K562 (cell line): ENCODE data around the gene IDH2. TPM values are rescaled to one million over a fixed set of nuclear protein-coding genes. Genes with fewer than 3 reads are reported as not detected.

ENCODE experiments used
- CBFA2T2 ChIP-seq: fragments of 450-650 bp; conservative IDR thresholded peaks from 2 replicates; pipeline ENCODE4 v1.6.1; 2017; ENCODE audit warnings: mild to moderate bottlenecking
- DIDO1 ChIP-seq: fragments of 450-650 bp; IDR thresholded peaks from 2 replicates; pipeline ENCODE4 v1.6.1; 2016; ENCODE audit warnings: low read depth, missing biosample characterization, missing genetic modification characterization
- DPF2 ChIP-seq: fragments of 450-650 bp; IDR thresholded peaks from 2 replicates; pipeline ENCODE4 v1.6.1; 2016
- ESRRA ChIP-seq: fragments of 450-650 bp; IDR thresholded peaks from 2 replicates; pipeline ENCODE4 v1.6.1; 2014; ENCODE audit warnings: low read depth, mild to moderate bottlenecking, moderate library complexity, borderline replicate concordance
- ETV1 ChIP-seq: fragments of 450-650 bp; conservative IDR thresholded peaks from 2 replicates; pipeline ENCODE4 v1.6.1; 2016; ENCODE audit warnings: missing genetic modification characterization, control low read depth, low read depth, missing compliant biosample characterization
- FOXJ2 ChIP-seq: fragments of 200-800 bp; sonication (Bioruptor generic); IDR thresholded peaks from 2 replicates; pipeline ENCODE4 v1.6.1; 2016; ENCODE audit warnings: missing genetic modification characterization, missing compliant biosample characterization
- HCFC1 ChIP-seq: IDR thresholded peaks from 2 replicates; pipeline ENCODE4 v1.6.1; 2012; ENCODE audit warnings: low read depth, low read length, improper control_type of control experiment
- KDM1A ChIP-seq, 2 experiments: fragments of 450-650 bp; IDR thresholded peaks; 2 replicates each; pipeline ENCODE4 v1.6.1; 2016; ENCODE audit warnings: mild to moderate bottlenecking in 2 of 2
- NCOA1 ChIP-seq: fragments of 450-650 bp; IDR thresholded peaks from 2 replicates; pipeline ENCODE4 v1.6.1; 2016; ENCODE audit warnings: low read depth
- NCOR1 ChIP-seq: fragments of 450-650 bp; IDR thresholded peaks from 2 replicates; pipeline ENCODE4 v1.6.1; 2016; ENCODE audit warnings: mild to moderate bottlenecking, moderate library complexity
- NEUROD1 ChIP-seq: fragments of 150-350 bp; IDR thresholded peaks from 2 replicates; pipeline ENCODE4 v1.6.1; 2014; ENCODE audit warnings: borderline replicate concordance, low read length, low read depth; ENCODE audit not compliant: partially characterized antibody
- PHF20 ChIP-seq: fragments of 450-650 bp; IDR thresholded peaks from 2 replicates; pipeline ENCODE4 v1.6.1; 2018; ENCODE audit not compliant: partially characterized antibody
- SMARCE1 ChIP-seq: fragments of 450-650 bp; IDR thresholded peaks from 2 replicates; pipeline ENCODE4 v1.7.1; 2016; ENCODE audit warnings: mild to moderate bottlenecking
- SOX6 ChIP-seq: fragments of 450-650 bp; IDR thresholded peaks from 2 replicates; pipeline ENCODE4 v1.6.1; 2014; ENCODE audit warnings: mild to moderate bottlenecking
- TOE1 ChIP-seq, 2 experiments: fragments of 450-650 bp in 1 of 2; sonication (generic) in 1 of 2; formaldehyde crosslinking in 1 of 2; IDR thresholded peaks; 2 replicates each; pipeline versions ENCODE4 v1.7.1 to v1.8.0; 2016 to 2022; ENCODE audit warnings: borderline replicate concordance in 2 of 2, mild to moderate bottlenecking in 2 of 2, antibody characterized with exemption in 1 of 2, inconsistent platforms in 1 of 2, low read depth in 1 of 2, missing genetic modification reagents in 1 of 2, moderate library complexity in 1 of 2
- polyA plus RNA-seq, 8 experiments: library from polyadenylated mRNA; depleted of rRNA in 4 of 8; stranded (reverse) in 5 of 8; unstranded in 3 of 8; fragments of >200 nt; fragmentation: Nextera tagmentation in 2 of 8; fragmentation: Illumina TruSeq in 1 of 8; extraction: Ambion mirVana in 2 of 8; extraction: Trizol in 1 of 8; gene quantifications; 2 replicates each; pipeline versions ENCODE4 v1.2.1 to v1.2.3, GENCODE V29; 2011 to 2014; ENCODE audit warnings: inconsistent platforms in 1 of 8, missing spikeins in 1 of 8
- total RNA-seq, 7 experiments: library from RNA; depleted of rRNA in 6 of 7; stranded (reverse); fragments of >200 nt in 6 of 7; fragmentation: Illumina TruSeq in 2 of 7; extraction: Trizol in 2 of 7; gene quantifications; 2 replicates each; pipeline versions ENCODE4 v1.2.1 to v1.2.3, GENCODE V29; 2011 to 2021; ENCODE audit warnings: low replicate concordance in 1 of 7
- TF ChIP-seq, protein P1 (sequence below): fragments of 450-650 bp; IDR thresholded peaks from 2 replicates; pipeline ENCODE4 v1.7.1; 2018; ENCODE audit warnings: mild to moderate bottlenecking, low read depth; ENCODE audit not compliant: partially characterized antibody
- TF ChIP-seq, protein P2 (sequence below): fragments of 450-650 bp; formaldehyde crosslinking; IDR thresholded peaks from 2 replicates; pipeline ENCODE4 v1.4.0; 2020; ENCODE audit warnings: mild to moderate bottlenecking, moderate library complexity
- TF ChIP-seq, protein P3 (sequence below): fragments of 250-450 bp; sonication (Bioruptor Pico); IDR thresholded peaks from 2 replicates; pipeline ENCODE4 v1.8.0; 2022; ENCODE audit warnings: inconsistent platforms
- TF ChIP-seq, protein P4 (sequence below): fragments of 450-650 bp; formaldehyde crosslinking; conservative IDR thresholded peaks from 2 replicates; pipeline ENCODE4 v1.4.0; 2022; ENCODE audit warnings: mild to moderate bottlenecking, missing genetic modification characterization
- TF ChIP-seq, protein P5 (sequence below), 3 experiments: fragments of 200-800 bp in 1 of 3; sonication (Bioruptor generic) in 1 of 3; sonication (generic) in 1 of 3; formaldehyde crosslinking in 1 of 3; IDR thresholded peaks; 2 replicates each; pipeline versions ENCODE4 v1.6.1 to v1.8.0; 2016 to 2022; ENCODE audit warnings: mild to moderate bottlenecking in 2 of 3, missing compliant biosample characterization in 2 of 3, missing genetic modification characterization in 2 of 3, missing genetic modification reagents in 1 of 3

The IDH2 gene
- total and polyA plus RNA-seq, 9 of the 15 experiments (the other 6 are each of a cell fraction or from before 2014, with no cell fraction given) = 0.70 to 99.9 (median 59.2) TPM

DNA sequence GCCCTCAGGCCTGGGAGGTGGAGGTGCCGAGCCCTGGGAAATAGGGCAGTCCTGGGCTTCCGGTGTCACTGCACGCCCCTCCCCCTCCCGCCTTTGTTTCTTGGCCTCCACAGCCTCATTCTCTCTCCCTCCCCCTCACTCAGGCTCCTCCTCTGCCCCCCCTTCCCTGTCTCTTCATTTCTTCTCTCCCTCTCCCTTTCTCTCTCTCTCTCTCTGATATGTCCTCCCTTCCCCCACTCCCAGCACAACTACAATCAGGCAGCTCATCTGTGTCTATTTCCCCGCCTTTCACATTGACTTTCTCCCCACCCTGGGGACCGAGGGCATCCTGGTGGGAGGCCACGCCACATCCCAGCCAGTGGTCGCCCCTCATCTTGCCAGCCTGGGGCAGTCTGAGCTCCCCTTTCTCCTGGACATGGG lies 40.2 kb downstream of the IDH2 start (continued):
- TF ChIP-seq, protein P1, sequence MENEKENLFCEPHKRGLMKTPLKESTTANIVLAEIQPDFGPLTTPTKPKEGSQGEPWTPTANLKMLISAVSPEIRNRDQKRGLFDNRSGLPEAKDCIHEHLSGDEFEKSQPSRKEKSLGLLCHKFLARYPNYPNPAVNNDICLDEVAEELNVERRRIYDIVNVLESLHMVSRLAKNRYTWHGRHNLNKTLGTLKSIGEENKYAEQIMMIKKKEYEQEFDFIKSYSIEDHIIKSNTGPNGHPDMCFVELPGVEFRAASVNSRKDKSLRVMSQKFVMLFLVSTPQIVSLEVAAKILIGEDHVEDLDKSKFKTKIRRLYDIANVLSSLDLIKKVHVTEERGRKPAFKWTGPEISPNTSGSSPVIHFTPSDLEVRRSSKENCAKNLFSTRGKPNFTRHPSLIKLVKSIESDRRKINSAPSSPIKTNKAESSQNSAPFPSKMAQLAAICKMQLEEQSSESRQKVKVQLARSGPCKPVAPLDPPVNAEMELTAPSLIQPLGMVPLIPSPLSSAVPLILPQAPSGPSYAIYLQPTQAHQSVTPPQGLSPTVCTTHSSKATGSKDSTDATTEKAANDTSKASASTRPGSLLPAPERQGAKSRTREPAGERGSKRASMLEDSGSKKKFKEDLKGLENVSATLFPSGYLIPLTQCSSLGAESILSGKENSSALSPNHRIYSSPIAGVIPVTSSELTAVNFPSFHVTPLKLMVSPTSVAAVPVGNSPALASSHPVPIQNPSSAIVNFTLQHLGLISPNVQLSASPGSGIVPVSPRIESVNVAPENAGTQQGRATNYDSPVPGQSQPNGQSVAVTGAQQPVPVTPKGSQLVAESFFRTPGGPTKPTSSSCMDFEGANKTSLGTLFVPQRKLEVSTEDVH = peak; percentile 69
- TF ChIP-seq, protein P2, sequence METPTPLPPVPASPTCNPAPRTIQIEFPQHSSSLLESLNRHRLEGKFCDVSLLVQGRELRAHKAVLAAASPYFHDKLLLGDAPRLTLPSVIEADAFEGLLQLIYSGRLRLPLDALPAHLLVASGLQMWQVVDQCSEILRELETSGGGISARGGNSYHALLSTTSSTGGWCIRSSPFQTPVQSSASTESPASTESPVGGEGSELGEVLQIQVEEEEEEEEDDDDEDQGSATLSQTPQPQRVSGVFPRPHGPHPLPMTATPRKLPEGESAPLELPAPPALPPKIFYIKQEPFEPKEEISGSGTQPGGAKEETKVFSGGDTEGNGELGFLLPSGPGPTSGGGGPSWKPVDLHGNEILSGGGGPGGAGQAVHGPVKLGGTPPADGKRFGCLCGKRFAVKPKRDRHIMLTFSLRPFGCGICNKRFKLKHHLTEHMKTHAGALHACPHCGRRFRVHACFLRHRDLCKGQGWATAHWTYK = no peak
- TF ChIP-seq, protein P3, sequence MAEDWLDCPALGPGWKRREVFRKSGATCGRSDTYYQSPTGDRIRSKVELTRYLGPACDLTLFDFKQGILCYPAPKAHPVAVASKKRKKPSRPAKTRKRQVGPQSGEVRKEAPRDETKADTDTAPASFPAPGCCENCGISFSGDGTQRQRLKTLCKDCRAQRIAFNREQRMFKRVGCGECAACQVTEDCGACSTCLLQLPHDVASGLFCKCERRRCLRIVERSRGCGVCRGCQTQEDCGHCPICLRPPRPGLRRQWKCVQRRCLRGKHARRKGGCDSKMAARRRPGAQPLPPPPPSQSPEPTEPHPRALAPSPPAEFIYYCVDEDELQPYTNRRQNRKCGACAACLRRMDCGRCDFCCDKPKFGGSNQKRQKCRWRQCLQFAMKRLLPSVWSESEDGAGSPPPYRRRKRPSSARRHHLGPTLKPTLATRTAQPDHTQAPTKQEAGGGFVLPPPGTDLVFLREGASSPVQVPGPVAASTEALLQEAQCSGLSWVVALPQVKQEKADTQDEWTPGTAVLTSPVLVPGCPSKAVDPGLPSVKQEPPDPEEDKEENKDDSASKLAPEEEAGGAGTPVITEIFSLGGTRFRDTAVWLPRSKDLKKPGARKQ (CRISPR knock-in tag) = no peak
- TF ChIP-seq ESRRA = peak; percentile 38; the same call in 1 of the 2 replicates
- TF ChIP-seq ETV1 = peak; percentile 74; the same call in 1 of the 2 replicates
- peak; percentile 68 for TF ChIP-seq TOE1 (IDR thresholded peaks at IDR 0.05; ENCODE audit: borderline replicate concordance)
- no peak for TF ChIP-seq TOE1 (CRISPR knock-in tag; IDR thresholded peaks at IDR 0.05; ENCODE audit: borderline replicate concordance, low read depth)
- peak; percentile 44 for TF ChIP-seq CBFA2T2
- TF ChIP-seq NCOR1 = peak; percentile 72
- 0 out of 2 replicates have a peak, but pooled peaks have one; percentile 67 for TF ChIP-seq NCOA1
- TF ChIP-seq NEUROD1 = peak; percentile 74
- TF ChIP-seq PHF20 = peak; percentile 65
- TF ChIP-seq, protein P4, sequence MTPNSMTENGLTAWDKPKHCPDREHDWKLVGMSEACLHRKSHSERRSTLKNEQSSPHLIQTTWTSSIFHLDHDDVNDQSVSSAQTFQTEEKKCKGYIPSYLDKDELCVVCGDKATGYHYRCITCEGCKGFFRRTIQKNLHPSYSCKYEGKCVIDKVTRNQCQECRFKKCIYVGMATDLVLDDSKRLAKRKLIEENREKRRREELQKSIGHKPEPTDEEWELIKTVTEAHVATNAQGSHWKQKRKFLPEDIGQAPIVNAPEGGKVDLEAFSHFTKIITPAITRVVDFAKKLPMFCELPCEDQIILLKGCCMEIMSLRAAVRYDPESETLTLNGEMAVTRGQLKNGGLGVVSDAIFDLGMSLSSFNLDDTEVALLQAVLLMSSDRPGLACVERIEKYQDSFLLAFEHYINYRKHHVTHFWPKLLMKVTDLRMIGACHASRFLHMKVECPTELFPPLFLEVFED (CRISPR knock-in tag) = peak; percentile 81; the same call in 1 of the 2 replicates
- TF ChIP-seq FOXJ2 (tag) = no peak
- peak; percentile 30; the same call in 1 of the 2 replicates for TF ChIP-seq HCFC1
- TF ChIP-seq SMARCE1 = peak; percentile 67
- peak; percentile 89 for TF ChIP-seq SOX6
- 0 out of 4 replicates have a peak, but pooled peaks of 1 of the 2 experiments have one; percentile 49 for TF ChIP-seq KDM1A (IDR thresholded peaks at IDR 0.05)
- TF ChIP-seq, protein P5, sequence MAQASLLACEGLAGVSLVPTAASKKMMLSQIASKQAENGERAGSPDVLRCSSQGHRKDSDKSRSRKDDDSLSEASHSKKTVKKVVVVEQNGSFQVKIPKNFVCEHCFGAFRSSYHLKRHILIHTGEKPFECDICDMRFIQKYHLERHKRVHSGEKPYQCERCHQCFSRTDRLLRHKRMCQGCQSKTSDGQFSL (CRISPR knock-in tag; IDR thresholded peaks at IDR 0.05) = peak; percentile 84
- TF ChIP-seq, protein P5 (tag; IDR thresholded peaks at IDR 0.05) = peak in 1 of 2 experiments; percentile 79; a peak in 2 of 4 replicates
- TF ChIP-seq DPF2 = peak; percentile 92
- TF ChIP-seq DIDO1 = peak; percentile 58; the same call in 1 of the 2 replicates
